IPS-20b (cell line): ENCODE measurements around the gene AGAP1.

Experiments used
- H3K27ac ChIP-seq: one replicate; pipeline ENCODE4 v1.5.1; 2013; ENCODE audit warnings: low read length
- H3K27me3 ChIP-seq: 2 replicates; pipeline ENCODE4 v1.6.1; 2013; ENCODE audit warnings: mild to moderate bottlenecking, low read length, inconsistent platforms; ENCODE audit not compliant: insufficient read depth
- H3K36me3 ChIP-seq: 2 replicates; pipeline ENCODE4 v1.6.1; 2013; ENCODE audit warnings: low read depth, mild to moderate bottlenecking, inconsistent platforms, low read length, moderate library complexity; ENCODE audit not compliant: insufficient read depth
- H3K4me1 ChIP-seq: 2 replicates; pipeline ENCODE4 v1.6.1; 2013; ENCODE audit warnings: mild to moderate bottlenecking, control low read depth, inconsistent platforms, low read length, moderate library complexity; ENCODE audit not compliant: insufficient read depth
- H3K4me3 ChIP-seq: 2 replicates; pipeline ENCODE4 v1.5.1; 2013; ENCODE audit warnings: mild to moderate bottlenecking, low read length, inconsistent platforms
- H3K9ac ChIP-seq: 2 replicates; pipeline ENCODE4 v1.6.1; 2013; ENCODE audit warnings: low read depth, mild to moderate bottlenecking, inconsistent platforms, low read length, moderate library complexity
- H3K9me3 ChIP-seq: 2 replicates; pipeline ENCODE4 v1.6.1; 2013; ENCODE audit warnings: mild to moderate bottlenecking, low read depth, low read length, inconsistent platforms; ENCODE audit not compliant: insufficient read depth

AGAP1 gene

DNA sequence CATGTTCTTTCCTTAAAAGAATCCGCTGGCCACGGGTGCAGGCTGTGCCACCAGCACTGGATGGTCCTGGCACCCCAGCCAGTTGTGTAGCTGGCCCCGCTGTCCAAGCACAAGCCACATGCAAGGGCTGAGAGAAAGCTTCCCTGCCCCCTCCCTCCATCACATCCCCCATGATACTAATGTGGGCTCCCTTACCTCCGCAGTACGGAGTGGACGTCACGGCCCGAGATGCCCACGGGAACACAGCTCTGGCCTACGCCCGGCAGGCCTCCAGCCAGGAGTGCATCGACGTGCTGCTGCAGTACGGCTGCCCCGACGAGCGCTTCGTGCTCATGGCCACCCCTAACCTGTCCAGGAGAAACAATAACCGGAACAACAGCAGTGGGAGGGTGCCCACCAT, 629.9 kb downstream of the AGAP1 start:
- H3K9ac ChIP-seq = no peak overlapping the region
- H3K27ac ChIP-seq = no peak overlapping the region
- peaks cover 21% of the 10 kb centered on the region for H3K27me3 ChIP-seq
- no peak overlapping the region for H3K4me3 ChIP-seq
- peaks cover 9% of the 10 kb centered on the region; the same call in 1 of the 2 replicates for H3K36me3 ChIP-seq
- no peaks in the 10 kb centered on the region for H3K9me3 ChIP-seq
- H3K4me1 ChIP-seq = no peaks in the 10 kb centered on the region

DNA sequence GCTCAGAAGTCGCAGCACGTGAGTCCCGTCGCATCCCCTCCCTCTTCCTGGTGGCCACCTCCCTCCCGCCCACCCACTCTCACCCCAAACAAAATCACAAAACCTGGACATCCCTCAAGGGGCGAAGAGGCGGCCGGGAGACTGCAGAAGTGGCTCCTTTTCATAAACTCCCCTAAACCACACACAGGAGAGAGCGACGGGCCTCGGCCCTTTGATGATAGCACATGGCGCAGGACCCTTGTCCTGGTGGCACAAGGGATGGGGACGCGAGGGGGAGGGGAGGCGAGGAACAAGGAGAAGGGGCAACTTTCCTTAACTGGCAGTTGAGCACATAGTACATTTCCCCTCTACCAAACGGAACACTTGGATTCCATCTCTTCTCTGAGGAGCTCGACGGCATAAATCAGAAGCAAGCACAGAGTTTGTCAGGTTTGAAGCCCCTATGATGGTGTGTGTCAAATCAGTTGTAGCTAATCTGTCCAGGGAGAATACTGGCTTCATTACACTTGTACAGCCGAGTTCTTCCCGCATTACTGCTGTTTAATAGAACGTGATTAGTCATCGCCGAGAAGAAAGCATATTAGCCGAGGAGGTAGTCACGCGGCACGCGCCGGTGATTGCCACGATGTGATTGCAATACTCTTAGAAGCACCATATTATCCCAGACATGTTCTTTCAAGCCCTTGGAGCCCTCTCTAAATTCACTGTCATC, 630.5 kb downstream of the AGAP1 start:
- H3K27me3 ChIP-seq = peaks cover 14% of the 10 kb centered on the region
- H3K27ac ChIP-seq = no peak overlapping the region
- no peak overlapping the region for H3K4me3 ChIP-seq
- no peaks in the 10 kb centered on the region for H3K4me1 ChIP-seq
- no peaks in the 10 kb centered on the region for H3K9me3 ChIP-seq
- H3K36me3 ChIP-seq = peaks cover 9% of the 10 kb centered on the region; the same call in 1 of the 2 replicates
- no peak overlapping the region for H3K9ac ChIP-seq

DNA sequence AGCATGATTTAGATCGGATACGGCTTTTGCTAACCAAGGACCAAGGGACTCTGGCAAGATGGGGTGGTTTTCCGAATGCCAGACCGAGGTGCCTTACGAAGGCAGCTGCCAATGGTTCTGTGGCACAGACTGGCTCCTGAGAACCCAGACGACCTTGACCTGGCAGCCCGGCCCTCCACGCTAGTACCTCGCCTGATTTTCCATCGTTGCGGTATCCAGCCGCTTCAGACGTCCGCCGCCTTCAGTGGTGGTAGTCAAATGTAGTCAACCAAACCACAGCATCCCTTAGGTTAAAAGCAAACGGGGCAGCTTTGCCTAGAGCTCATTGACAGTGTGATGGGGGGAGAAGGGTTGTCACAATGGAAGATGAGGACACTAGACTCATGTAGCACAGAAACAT, 631.7 kb downstream of the AGAP1 start:
- Histone ChIP-seq H3K36me3 (peaks cover 9% of the 10 kb centered on the region; the same call in 1 of the 2 replicates), H3K4me1 (no peaks in the 10 kb centered on the region; the same call in 1 of the 2 replicates)

DNA sequence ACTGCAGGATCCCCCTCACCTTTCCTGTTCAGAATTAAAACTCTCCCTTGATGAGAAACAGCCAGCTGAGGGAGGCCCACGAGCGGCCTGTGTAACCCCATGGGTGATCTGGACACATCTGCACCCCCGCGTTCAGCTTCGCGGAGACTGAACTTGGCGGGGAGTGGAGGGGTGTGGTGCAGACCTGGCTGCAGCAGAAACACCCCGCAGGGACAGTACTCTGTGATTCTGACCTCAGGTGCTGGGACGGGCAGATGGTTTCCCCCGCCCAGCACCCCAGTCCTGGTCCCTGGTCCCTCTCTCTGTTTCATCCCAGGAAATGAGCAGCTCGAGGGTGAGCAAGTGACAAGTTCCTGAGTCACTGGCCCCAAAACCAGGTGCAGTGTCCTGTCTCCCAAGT, 633.2 kb downstream of the AGAP1 start:
- Histone ChIP-seq H3K9ac (no peak overlapping the region), H3K4me3 (no peak overlapping the region), H3K36me3 (peaks cover 9% of the 10 kb centered on the region; the same call in 1 of the 2 replicates), H3K27ac (no peak overlapping the region), H3K4me1 (no peaks in the 10 kb centered on the region; the same call in 1 of the 2 replicates), H3K27me3 (no peaks in the 10 kb centered on the region), H3K9me3 (no peaks in the 10 kb centered on the region)

More for the DNA sequence above, 631.7 kb downstream of the AGAP1 start:
- Histone ChIP-seq H3K27me3 (peaks cover 2% of the 10 kb centered on the region; the same call in 1 of the 2 replicates), H3K9me3 (no peaks in the 10 kb centered on the region), H3K9ac (no peak overlapping the region), H3K4me3 (no peak overlapping the region), H3K27ac (no peak overlapping the region)

DNA sequence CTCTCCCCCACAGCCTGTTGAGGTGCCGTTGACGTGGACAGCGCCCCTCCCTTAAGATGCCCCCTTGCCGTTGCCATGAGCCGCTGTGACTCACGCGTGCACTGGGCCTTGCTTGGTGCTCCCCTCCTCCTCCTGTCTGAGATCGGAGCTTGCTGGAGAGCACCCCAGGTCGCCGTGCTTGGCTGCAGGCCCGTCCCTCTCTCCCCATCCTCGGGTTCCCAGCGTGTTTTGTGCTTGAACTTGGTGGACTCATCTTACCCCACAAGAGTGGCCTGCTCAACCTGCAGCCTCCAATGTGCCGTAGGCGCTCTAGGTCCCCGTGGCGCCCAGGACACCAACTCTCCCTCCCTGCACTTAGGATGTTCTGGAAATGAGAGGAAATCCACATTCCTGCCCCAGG, 634.5 kb downstream of the AGAP1 start:
- Histone ChIP-seq H3K4me1 (no peaks in the 10 kb centered on the region; the same call in 1 of the 2 replicates), H3K4me3 (no peak overlapping the region), H3K9me3 (no peaks in the 10 kb centered on the region), H3K27ac (no peak overlapping the region), H3K27me3 (no peaks in the 10 kb centered on the region), H3K36me3 (peaks cover 9% of the 10 kb centered on the region; the same call in 1 of the 2 replicates), H3K9ac (no peak overlapping the region)

DNA sequence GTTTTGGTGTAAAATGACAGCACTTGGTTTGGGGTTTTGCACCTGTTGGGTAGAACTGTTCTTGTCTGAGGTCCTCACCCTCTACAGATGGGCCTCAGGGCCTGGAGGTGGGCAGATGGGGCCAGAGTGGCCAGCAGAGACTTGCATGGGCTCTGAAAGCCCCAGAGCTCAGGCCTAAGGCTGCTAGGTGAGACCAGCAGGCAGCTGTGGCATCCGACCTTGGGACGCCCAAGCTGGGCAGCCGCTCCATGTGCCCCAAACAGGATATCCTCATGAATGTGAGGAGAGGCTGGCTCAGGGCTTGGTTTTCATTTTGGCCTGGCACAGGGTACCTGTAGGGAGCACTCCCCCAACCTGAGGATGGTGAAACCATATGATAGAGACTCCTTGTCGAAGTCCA, 636.1 kb downstream of the AGAP1 start:
- Histone ChIP-seq H3K27me3 (no peaks in the 10 kb centered on the region), H3K9ac (no peak overlapping the region), H3K4me1 (no peaks in the 10 kb centered on the region; the same call in 1 of the 2 replicates), H3K36me3 (peaks cover 1% of the 10 kb centered on the region; the same call in 1 of the 2 replicates), H3K27ac (no peak overlapping the region), H3K4me3 (no peak overlapping the region), H3K9me3 (no peaks in the 10 kb centered on the region)

DNA sequence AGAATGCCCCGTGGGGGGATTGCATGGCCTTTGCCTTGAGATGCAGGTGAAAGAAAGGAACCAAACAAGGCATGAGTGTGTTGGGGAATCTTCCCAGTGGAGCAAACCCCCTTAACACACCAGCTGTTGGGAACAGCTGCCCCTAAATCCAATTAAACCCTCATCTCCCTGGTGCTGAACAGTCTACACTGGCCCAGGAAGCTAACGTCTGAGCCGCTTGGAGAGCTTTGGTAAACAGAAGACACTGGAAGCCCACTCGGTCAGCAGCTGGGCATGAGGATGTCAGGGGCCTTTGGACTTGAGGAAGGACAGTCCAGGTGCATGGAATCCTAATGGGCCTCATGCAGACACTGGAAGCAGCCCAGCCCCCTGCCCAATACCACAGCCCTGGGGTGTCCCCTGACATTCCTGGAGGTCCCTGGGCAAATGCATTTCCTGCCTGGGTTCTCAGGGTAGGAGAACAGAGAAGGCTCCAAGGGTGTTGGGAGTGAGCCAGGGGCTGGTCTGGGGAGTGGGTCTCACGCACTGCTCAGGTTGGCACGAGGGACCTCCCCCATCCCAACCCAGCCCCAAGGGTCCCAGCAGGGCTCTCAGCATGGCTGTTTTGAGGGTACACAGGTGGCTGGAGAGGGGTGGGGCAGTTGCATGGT, 636.6 kb downstream of the AGAP1 start:
- Histone ChIP-seq H3K27me3 (no peaks in the 10 kb centered on the region), H3K4me1 (no peaks in the 10 kb centered on the region; the same call in 1 of the 2 replicates), H3K4me3 (no peak overlapping the region), H3K9ac (no peak overlapping the region; the same call in 1 of the 2 replicates), H3K36me3 (no peaks in the 10 kb centered on the region), H3K27ac (no peak overlapping the region), H3K9me3 (no peaks in the 10 kb centered on the region)

DNA sequence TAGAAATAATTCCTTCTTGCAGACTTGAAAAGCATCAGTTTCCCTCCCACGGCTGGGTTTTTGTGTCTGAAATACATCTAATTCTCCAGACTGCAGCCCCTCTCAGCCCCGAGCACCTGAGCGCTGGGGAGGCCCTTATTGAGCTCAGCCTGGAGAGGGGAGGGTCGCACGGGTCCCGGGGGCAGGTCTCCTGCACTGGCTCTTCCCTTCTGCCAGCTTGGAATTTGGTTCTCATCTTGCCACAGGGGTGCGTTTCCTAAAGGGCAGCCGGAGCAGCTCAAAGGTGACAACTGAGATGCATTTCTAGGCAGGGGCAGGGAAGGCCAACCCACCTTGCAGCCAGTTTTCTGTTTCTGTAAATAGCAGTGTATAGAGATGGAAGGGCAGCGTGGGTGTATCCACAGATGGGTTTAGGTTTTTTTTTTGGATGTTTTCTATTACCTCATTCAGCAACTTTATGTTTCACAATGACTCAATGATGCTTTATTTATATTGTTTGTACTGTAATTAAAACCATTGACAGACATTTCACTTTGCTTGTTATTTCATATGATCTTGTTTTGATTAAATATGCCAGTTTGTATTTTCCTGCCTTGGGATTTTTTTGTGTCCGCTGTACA, 637.3 kb downstream of the AGAP1 start:
- no peak overlapping the region for H3K9ac ChIP-seq
- no peaks in the 10 kb centered on the region; the same call in 1 of the 2 replicates for H3K4me1 ChIP-seq
- no peaks in the 10 kb centered on the region for H3K27me3 ChIP-seq
- H3K27ac ChIP-seq = no peak overlapping the region
- no peaks in the 10 kb centered on the region for H3K9me3 ChIP-seq
- no peaks in the 10 kb centered on the region for H3K36me3 ChIP-seq
- no peak overlapping the region for H3K4me3 ChIP-seq

DNA sequence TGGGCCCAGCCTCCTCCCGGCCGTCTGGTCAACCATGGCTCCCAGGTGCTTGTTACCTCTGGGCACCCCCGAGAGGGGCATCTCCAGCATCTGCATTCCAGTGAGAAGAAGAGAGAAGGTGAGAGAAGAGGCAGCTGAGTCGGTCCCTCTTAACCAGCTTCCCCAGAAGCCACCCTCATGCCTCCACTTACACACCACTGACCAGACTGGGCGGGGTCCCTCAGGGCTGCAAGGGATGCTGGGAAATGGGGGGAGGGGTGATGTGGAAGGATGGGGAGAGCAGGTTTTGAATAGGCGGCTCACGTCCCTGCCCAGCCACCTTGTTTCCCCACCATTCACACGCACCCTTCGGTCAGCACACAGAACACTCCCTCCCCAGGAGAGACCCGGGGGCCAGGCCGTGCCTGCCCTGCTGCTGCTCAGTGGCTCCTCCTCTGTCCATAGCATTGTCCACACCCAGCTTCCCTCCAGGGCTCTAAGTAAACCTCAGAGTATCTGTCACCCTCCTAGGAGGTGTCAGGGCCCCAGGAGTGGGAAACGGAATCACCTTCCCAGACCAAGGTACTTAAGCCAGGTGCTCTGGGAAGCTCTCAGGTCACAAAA, 639.7 kb downstream of the AGAP1 start:
- H3K9ac ChIP-seq = no peak overlapping the region
- H3K27ac ChIP-seq = no peak overlapping the region
- no peaks in the 10 kb centered on the region for H3K9me3 ChIP-seq
- no peaks in the 10 kb centered on the region for H3K36me3 ChIP-seq
- H3K4me1 ChIP-seq = no peaks in the 10 kb centered on the region; the same call in 1 of the 2 replicates
- H3K27me3 ChIP-seq = no peaks in the 10 kb centered on the region
- H3K4me3 ChIP-seq = no peak overlapping the region

DNA sequence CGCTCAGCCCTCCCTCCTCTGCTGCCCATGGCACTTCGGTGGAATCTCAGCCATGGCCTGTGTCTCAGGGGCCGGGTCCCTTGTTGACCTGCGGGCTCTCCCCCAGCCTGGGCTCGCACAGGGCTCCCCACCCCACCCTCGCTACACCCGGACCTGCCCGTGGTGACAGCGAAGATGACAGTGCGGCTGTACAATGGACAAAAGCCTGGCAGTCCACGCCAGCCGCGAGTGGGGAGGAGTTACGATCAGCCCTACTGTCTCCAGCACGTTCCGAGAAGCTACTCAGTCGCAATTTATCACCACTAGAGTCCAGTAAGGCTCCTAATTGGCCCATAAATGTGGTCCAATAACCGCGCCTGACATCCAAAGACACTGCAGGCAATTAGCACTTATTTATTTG, 642.7 kb downstream of the AGAP1 start:
- H3K4me3 ChIP-seq = no peak overlapping the region
- H3K9ac ChIP-seq = no peak overlapping the region
- H3K9me3 ChIP-seq = no peaks in the 10 kb centered on the region
- no peaks in the 10 kb centered on the region for H3K36me3 ChIP-seq
- no peaks in the 10 kb centered on the region for H3K27me3 ChIP-seq
- no peaks in the 10 kb centered on the region for H3K4me1 ChIP-seq
- no peak overlapping the region for H3K27ac ChIP-seq

DNA sequence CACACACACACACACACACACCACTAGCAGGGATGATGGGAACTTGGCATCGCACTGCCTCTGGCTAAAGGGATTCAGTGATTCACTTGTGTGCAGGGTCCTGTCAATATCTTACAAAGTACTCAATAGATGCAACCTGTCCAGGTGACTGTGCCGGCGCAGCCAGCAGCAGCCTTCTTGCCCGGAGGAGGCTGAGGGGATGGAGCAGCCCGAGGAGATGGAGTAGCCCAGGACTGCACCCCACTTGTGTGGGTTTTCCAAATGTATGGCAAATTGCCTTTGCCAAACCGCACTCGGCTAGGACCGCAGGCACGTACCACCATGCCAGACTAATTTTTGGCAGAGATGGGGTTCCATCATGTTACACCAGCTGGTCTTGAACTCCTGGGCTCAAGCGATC, 643.2 kb downstream of the AGAP1 start:
- no peaks in the 10 kb centered on the region for H3K9me3 ChIP-seq
- H3K4me3 ChIP-seq = no peak overlapping the region
- no peaks in the 10 kb centered on the region for H3K27me3 ChIP-seq
- no peaks in the 10 kb centered on the region for H3K36me3 ChIP-seq
- H3K27ac ChIP-seq = no peak overlapping the region
- H3K4me1 ChIP-seq = no peaks in the 10 kb centered on the region
- no peak overlapping the region for H3K9ac ChIP-seq
